Stimulated activated CD4-positive, alpha-beta T cell treated with anti-CD3 and anti-CD28 coated beads, Interleukin-4, amount 100 ng/mL, for 24 hours (primary cell): ENCODE results near the gene GRID1.

ENCODE experiments used
- DNase-seq: peaks from one replicate; pipeline ENCODE4 v3.0.0-alpha.2; 2020

GRID1 gene

DNA sequence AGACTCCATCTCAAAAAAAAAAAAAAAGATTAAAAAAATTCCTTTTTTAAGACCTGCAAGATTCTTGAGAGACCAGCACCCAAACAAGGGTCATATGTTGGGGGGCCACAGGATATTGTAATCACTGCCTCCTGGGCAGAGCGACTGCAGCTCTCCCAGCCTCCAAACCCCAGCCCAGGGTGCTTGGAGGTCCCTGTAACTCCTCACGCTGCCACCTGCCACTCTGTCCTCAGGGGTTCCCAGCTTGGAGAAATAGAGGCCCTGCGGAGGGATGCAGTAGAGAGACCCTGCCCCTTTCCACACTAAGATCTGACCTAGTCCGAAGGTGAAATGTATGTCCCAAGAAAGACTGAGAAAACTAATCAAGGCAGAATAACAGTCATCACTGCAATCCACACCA lies 343.7 kb downstream of the GRID1 start:
- DNase-seq = no peak

DNA sequence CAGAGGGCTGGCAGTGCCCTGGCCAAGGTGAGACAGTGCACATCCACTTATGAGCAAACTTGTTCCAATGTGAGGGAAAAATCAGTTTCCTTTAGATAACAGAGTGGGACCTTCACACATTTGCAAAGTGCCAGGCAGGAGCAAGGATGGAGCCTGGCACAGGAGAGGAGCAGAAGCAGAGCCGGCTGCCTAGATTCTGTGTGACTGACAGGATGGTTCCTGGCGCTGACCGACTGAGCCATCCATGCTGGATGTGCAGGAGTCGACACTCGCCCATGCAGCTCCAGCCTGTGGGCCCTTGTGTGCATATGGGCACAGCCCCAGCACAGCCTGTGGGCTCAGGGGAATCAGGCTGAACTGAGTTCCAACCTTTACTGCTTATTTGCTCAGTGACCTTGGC lies 346.5 kb downstream of the GRID1 start:
- no peak for DNase-seq

DNA sequence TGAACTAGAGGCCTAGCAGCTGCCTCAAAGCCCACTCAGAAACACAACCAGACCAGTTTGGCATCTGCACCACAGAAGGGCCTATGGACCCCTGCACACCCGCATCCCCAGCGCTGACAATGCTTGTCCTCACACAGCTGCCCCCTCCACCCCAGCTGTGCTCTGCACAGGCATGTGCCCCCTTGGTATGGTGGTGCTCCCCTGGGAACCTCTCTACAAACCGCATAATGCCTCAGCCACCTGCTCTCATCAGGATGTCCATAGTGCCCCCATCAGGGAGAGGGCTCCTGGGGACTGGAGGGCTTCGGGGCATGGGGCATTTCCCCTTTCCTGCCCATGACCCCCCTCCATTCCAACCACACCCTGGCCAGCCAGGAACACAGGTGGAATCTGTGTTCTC lies 347.5 kb downstream of the GRID1 start:
- no peak for DNase-seq

DNA sequence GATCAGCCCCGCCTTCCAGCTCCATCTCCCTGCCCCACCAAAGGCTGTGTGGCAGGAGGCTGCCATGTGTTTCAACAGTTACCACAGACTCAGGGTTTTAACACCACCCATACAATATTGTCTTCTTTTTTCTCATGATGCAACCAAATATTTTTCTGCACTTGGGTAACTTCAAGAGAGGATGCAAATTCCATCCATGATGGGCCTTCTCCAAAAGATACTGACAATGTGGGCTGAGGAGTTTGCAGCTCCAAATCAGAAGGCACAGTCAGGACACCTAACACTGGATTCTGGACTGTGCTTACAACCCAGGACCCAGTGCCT lies 347.9 kb downstream of the GRID1 start:
- no peak for DNase-seq

DNA sequence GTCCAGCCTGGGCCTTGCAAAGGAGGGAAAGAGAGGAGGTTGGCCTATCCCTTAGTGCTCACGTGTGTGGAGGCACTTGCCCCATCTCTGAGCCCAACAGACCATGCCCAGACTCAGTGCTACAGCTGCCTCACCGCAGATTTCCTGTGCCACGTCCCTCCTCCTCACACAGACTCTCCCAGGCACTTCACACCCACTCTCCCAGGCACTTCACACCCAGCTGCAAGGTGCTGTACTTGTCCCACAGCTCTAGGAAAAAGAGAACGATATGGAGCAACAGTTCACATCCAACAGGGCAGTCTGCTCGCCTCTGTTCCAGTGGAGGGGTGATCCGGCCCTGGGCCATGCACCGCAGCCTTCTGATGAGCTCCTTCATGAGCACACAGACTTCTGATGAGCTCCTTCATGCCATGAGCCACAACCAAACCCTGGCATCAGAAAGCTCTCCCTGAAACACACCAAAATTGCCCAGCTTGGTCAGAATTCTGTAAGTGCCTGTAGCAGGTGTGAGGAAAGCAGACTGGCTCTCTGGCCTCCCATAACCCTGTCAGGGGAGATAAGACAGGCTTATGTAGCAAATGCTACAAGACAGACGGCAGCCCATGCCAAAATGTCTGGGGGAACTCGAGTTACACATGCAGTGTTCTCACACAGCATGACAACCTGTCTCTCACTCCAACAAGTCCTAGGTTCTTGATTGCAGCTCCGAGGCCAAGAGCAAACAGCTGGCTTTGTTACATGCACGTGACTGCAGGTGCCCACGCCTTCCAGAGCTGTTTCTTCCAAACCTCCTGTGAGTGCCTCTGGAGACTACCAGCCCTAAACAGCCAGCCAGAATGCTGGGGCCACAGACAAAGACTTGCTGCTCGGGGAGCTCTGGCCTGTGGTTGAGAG lies 348.5 kb downstream of the GRID1 start:
- no peak for DNase-seq

DNA sequence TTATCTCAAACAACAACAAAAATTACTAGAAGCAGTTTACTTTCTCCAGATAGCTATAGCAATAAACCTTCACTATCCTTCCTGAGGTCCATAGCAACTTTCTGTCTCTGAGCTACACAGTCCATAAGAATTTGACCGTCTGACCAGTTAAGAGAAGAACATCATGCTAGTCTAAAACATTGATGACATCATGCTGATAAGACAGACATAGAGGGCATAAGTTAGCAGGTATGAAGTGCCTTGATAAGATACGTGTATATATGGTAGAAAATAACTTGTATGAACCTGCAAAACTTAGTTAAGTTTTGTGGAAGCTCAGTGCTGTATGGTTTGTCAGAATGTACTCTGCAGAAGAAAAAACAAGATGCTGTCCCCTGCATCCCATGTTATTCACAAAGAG lies 353.0 kb downstream of the GRID1 start:
- DNase-seq = no peak

DNA sequence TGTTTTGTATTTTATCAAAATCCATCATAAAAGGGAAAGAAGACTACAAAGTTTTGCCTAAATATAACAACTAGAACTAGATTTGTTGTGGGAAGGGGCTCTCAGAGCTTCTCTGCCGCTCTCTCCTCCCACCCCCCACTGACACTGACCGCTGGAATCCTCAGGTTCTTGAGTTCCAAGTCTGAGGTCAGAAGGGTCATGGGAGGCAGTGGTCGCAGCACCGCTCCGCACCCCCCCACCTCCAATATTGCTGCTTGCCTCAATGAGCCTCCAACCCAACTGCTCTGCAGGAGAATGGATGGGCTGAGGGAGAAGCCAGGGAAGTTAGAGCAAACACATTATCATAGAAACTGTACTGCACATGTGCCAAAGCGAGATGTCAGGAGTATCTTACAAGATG lies 359.4 kb downstream of the GRID1 start:
- DNase-seq = no peak

DNA sequence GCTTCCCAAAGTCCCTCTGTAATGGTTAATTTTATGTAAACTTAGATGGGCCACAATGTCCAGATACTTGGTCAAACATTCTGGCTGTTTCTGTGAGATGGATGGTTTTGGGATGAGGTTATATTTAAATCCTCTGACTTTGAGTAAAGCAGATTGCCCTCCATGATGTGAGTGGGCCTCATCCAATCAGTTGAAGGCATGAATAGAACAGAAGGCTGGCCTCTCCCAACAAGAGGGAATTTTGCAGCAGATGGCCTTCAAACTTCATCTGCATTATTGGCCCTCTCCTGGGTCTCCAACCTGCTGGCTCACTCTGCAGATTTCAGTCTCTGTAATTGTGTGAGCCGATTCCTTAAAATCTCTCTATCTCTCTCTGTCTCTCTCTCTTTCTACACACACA lies 362.3 kb downstream of the GRID1 start:
- DNase-seq = no peak

DNA sequence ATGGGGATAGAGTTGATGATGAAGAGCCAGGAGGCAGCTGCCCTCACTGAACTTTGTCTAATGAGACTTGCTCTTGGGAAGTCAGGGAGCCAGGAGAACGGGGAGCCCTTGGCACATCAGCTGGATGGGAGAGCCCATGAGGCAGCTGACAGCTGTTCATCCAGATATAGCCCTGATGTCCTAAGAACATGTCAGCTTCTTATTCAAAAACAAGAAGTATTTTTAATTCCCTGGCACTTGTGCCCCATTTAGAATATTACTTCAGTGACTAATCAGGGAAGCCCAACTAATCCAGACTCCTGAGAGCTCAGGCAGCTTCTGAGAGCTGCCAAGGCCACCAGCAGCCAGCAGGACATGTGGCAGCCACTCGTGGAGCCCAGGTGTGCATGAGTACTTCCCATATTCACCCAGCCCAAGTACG lies 363.4 kb downstream of the GRID1 start:
- no peak for DNase-seq

DNA sequence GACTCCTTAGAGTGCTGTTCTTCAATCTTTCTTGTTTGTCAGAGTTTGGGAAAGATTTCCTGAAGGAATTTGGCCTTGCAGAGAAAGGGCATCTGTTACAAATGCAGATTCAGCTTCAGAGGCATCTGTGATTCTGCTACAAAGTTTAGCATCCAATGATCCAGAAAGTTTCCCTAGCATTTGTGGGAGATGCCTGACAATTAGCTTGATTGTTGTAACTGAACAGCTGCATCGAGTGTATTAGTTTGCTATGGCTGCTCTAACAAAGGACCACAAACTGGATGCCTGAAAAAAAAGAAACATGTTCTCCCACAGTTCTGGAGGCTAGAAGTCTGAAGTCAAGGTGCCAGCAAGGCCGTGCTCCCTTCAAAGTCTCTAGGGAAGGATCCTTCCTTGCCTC lies 365.1 kb downstream of the GRID1 start:
- no peak for DNase-seq

DNA sequence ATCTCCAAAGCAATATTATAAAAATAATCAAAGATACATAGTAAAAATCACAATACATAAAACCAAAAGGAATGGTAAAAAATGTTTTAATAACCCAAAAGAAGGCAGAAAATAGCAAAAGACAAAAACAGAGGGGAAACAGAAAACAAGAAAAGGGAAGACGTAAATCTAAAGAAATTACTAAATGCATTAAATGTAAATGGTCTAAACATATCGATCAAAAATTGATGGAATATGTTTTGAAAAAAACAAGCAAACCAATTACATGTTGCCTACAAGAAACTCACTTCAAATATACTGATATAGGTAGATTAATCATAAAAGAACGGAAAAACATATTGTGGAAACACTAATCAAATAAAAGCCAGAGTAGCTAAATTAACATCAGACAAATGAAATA lies 369.1 kb downstream of the GRID1 start:
- no peak for DNase-seq

DNA sequence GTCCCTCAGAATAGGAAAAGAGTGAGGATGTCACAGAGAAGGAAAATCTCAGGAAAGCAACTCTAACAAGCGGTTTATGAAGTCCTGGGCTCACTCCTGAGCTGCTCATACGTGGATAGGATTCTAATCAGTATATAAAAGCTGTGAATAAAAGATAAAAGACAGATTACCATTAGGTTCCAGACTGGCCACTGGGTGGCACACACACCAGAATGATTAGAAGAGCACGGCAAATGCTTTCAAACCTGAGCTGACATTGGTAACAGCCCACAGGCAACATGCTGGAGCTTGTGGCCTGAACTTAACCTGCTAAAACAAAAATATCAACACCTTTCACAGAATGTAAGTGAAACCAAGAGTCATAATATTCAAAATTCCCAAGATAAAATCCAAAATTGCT lies 370.8 kb downstream of the GRID1 start:
- DNase-seq = peak; percentile 9

DNA sequence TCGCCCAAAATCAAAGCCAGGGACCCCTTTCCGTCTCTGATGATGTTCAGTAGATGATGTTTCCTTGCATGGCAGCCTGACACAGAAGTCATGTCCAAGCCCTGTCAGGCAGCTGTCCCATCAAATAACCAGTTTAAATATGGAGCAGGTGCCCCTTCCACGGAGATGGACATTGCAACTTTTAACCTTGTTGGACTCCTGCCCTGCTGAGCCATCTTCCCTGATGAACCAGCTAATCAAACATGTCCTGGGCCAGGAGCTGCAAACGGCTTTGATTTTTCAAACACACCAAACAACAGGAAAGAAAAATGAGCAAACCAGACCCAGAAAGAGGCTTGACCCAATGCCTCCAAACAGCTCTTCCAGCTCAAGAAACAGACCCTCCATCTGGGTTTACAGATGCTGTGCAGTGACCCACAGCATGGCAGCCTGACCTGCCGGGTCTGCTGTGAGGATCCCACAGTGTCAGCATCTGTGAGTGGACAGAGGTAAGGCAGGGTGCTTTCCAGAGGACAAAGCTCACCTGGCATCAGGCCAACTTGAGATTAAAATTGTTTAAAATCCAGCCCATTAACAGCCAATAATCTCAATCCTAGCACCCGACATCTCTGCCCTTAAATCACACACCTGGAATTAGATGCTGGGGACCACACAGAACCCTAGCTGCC lies 372.6 kb downstream of the GRID1 start:
- no peak for DNase-seq

DNA sequence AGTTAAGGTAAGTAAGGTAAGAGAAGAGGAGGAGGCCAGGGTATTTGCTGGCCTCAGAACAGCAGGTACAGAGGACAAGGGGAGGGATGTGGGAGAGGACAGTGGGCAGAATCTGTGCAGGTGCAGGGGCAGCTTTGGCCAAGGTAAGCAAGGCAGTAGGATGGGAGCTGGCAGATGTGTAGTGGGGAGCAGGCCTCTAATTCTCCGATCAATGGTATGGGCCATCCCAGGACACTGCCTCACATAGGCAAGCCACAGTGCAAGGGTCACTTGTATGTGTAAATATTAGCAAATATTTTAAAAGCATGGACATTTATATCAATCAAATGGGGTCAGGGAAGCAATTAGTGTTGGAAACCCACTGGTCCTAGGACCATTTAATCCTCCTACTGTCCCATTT lies 373.5 kb downstream of the GRID1 start:
- DNase-seq = no peak

DNA sequence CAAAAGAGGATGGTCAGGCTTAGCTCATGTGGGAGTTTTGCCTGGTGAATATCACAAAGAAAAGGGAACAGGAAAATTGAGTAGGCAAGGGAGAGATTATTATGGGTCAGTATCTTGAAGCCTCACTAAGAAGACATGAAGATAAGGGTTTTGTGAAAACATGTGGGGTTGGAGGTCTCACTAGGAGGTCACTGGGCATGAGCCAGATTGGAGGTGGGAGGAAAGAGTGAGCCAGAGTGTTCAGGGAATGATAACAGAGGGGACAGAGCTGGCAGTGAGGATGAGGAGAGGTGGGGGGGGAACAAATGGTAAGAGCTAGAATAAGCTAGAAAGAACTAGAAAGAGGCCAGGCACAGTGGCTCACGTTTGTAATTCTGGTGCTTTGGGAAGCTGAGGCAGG lies 374.3 kb downstream of the GRID1 start:
- DNase-seq = no peak

DNA sequence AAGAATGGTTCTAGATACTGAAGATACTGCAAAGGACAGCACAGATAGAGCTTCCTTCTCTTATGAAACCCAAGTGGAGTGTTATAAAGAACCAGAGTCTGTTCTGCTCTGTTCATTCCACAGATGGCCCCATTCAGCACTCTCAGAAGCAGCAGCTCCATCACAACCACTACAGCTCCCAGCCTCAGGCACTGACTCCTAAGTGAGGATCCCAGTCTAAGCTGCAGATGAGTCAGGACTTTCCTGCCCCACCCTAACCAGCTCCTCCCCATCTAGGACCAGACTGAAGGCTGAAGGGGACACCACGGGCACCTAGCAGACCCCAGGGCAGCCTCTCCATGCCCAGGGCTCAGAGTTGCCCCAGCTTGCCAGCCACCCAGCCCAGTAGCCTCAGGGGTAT lies 379.8 kb downstream of the GRID1 start:
- no peak for DNase-seq

DNA sequence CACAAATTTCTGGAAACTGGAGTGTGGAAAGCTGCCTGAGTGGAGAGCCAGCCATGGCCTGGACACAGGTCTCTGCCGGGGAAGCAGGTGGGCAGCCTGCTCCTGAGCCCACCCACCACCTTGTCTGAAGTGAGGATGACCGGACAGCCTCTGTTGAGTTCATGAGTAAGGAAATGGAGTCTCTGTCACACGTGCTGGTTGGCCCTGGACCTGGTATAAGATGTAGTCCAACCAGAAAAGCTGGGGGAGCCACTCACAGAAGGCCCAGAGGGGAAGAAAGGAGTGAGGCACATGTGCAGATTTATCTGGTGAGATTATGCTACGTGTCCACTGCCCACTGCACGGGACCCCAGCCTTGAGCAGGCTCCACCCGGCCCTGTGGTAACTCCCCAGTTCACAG lies 383.5 kb downstream of the GRID1 start:
- no peak for DNase-seq

DNA sequence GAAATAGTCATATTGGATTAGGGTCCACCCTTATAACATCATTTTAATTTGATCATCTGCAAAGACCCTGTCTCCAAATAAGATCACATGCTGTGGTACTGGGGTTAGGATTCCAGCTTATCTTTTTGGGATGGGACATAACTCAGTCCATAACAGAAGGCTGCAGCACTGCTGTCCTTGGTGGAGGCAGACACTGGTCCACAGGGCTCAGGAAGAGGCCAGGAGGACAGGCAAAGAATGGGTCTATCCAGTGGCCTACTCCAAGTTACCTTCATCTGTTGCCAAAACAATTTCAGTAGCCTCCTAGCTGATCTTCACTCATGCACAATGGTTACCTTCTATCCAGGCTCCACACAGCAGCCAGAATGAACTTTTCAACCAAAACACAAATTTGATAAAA lies 387.0 kb downstream of the GRID1 start:
- DNase-seq = no peak

DNA sequence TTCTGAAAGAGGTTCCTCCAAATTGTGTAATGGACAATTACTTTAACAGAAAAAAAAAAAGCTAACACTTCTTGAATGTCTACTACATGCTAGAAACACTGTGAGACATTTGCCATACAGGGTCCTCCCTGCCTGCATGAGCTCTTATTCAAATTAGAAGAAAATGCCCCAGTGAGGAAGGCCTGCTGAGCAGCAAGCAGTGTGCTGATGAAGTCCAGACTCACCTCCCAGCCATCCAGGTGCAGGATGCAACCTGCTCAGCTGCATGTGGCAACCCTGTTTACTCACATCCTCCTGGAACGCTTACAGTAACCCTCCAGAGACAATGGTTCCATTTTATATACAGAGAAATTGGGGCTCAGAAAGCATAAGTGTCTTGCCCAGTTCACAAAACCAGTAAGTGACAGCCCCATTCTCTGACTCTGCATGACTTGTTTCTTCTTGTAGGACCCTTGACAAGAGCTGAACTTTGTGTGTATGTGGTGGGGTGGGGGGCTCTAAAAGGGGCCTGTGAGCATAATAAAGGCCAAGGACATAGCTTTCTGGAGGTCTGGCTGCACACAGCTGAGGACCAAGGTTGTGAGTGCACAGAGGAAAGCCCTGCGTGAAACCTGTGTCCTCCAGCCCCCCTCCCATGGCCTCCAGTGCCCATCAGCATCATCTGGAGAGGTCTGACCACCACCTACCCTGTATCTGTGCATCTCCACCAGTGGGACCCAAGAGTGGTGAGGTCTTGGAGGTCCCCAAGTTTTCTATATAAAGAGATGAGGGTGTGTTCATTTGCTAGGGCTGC lies 387.8 kb downstream of the GRID1 start:
- no peak for DNase-seq

DNA sequence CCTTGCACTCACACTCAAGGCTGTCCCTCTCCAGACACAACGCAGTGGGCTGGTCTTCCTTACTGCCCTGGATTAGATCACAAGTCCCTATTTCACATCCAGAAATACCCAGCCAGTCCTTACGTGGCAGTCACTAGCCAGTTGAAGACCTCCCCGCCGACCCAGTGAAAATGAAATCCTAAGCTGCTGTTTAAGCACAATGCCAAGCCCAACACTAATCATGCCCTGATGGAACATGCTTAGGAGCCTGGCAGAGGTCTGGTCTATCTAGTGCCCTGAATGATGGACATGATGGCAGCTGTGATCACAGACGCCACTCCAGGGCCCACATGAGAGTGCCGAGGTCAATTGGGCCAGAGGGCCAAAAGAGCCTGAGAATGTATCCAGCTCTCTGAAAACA lies 389.0 kb downstream of the GRID1 start:
- no peak for DNase-seq

DNA sequence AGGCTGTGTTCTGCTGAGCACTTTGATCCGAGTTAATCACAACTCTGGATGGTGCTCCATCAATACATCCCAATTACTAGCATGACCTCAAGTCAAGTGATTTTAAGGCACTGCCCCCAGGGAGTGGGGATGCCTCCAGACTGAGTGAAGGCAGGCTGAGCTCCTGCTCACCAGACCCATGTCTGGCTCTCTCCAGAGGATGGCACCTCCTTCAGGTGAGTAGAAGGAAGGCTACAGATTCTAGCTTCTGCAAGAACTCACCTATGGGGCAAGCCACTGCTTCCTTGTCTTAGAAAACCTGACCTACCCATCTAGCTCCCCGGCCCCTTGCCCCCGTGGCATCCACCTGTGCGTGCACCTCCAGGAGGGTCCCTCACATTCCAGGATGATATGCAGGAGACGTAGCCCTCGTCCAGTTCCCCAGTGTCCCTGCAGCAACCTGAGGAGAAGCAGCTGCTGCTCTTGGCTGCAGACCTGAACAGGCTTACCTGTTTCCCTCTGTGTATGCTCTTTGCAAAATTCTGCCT lies 390.3 kb downstream of the GRID1 start:
- DNase-seq = no peak

DNA sequence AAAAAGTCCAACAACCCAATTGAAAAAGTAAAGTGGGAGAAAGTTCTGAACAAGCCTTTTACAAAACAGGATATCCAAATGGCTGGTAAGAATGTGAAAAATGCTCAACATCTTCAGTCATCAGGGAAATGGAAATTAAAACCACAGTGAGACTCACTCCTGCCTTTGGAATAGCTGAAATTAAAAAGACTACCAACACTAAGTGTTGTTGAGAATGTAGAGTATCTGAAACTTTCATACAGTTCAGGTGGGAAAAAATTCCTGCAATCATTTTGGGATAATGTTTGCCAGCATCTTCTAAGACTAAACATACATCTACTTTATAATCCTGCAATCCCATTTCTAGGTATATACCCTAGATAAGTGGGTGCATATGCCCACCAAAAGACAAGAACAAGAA lies 395.1 kb downstream of the GRID1 start:
- no peak for DNase-seq

DNA sequence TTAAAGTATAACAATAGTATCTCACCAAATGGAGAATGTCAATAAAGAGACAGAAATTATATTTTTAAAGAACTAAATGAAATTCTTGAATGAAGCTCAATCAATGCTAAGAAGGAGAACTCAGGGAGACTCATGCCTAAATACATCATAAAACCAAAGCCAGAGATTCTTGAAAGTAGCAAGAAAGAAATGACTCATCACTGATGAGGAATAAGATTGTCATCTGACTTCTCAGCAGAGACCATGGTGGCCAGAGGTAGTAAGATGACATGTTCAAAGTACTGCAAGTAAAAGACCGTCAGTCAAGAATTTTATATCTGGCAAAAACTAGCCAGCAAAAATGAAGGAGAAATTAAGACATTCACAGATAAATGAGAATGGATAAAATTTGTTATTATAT lies 399.0 kb downstream of the GRID1 start:
- DNase-seq = no peak
